ENCODE results near the gene CDK2AP2. TPM values are rescaled to one million over a fixed set of nuclear protein-coding genes. Genes with fewer than 3 reads are reported as not detected.
"Not testable (repeated sequence)": the region's sequence is repeated elsewhere in the genome, so short reads cannot be mapped to it uniquely, and the experiment has no call there.

Gene CDK2AP2
- polyA plus RNA-seq, 4 donors, result 34.0 to 68.5 (median 55.9) TPM

- DNase-seq (ENCODE audit: low read depth in 4 of 4, low spot score in 2 of 4), result no peak
These were observed 39.6 kb downstream of the CDK2AP2 start for GRCh38 chr11:67468456-67468758.

DNA sequence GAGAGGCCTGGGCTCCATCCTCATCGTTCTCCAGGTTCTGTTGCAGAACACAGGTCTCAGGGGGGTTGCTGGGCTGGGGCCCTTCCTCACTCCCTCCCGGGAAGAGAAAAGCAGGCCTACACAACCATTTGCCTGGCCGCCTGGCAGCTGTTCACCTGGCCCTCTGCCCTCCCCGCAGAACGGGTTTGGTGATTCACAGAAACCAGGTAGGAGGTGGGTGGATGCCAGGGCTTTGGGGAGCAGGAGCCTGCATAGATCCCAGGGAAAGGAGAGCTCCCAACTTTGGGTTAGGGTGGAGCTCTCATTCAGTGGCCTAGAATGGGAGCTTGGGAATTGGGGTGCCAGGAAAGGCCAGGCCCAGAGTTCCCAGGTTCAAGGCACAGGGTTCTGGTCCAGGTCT is 39.9 kb downstream of the CDK2AP2 start:
- DNase-seq (ENCODE audit: low read depth in 4 of 4, low spot score in 2 of 4), result no peak

- no peak for DNase-seq (ENCODE audit: low read depth in 4 of 4, low spot score in 2 of 4)
These were observed 40.8 kb downstream of the CDK2AP2 start for GRCh38 chr11:67466962-67467771.

GRCh38 chr11:67466367-67466766 is 41.6 kb downstream of the CDK2AP2 start:
- DNase-seq (ENCODE audit: low read depth in 4 of 4, low spot score in 2 of 4), result no peak

DNA sequence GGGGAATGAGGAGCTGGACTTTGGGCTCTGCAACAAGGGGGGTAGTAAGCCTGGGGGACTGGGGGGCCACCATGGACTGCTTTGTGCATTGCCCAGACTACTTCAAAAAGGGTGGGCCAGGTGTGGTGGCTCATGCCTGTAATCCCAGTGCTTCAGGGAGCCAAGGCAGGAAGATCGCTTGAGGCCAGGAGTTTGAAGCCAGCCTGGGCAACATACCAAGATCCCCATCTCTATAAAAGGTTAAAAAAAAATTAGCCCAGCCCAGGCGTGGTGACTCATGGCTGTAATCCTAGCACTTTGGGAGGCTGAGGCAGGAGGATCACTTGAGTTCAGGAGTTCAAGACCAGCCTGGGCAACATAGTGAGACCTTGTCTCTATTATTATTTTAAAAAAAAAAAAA is 42.4 kb downstream of the CDK2AP2 start:
- not testable (repeated sequence) for DNase-seq (ENCODE audit: low read depth in 4 of 4, low spot score in 2 of 4)

DNA sequence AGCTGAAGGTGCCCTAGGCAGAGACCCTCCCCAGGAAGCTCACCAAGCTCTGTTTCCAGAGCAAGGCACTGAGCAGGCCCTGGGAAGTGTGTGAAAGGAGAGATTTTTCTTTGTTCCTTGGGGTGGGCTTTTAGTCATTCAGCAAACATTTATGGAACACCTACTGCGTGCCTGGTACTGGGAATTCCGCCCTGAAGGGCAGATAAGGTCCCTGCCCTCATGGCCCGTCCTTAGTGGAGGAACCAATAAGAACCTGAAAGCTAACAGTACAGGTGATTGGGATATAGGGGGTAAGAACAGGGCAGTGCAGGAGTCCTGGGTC is 42.8 kb downstream of the CDK2AP2 start:
- no peak for DNase-seq (ENCODE audit: low read depth in 4 of 4, low spot score in 2 of 4)

DNA sequence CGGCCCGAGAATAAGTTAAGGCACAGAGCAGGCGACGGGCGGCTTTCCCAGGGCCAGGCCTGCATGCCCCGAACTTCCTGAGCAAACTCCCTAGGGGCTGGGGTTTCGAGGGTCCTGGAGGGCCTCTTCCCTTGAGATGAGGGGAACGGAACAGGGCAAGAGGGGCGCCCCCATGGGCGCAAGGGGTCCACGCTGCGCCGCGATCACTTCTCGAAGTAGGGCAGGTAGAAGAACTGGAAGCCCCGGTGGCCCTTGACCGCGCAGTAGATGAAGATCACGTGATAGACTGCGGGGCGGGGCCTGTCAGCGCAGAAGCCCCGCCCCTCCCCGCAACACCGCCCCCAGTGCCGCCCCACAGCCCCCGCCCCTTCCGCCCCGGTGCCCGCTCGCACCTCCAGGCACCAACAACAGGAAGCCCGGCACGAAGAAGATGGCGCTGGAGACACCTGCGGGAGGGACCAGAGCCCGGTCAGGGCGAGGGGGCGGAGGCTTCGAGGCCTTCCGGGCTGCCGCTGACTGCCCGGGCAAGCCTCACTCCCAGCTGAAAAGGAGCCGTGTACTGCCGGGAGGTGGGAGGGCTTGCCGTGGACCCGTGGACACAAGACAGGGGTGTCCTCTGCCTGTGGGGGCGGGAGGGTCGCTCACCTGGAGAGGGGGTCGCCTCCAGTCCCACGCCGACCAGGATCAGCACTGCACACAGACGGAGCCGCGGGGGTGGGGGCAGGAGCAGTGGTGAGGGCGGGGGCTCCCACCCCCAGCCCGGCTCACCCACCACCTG is 43.4 kb downstream of the CDK2AP2 start:
- peak; percentile 29 to 70 (median 61) for DNase-seq (ENCODE audit: low read depth in 4 of 4, low spot score in 2 of 4)

GRCh38 chr11:67463680-67464410 is 44.1 kb downstream of the CDK2AP2 start:
- DNase-seq (ENCODE audit: low read depth in 4 of 4, low spot score in 2 of 4), result no peak

DNA sequence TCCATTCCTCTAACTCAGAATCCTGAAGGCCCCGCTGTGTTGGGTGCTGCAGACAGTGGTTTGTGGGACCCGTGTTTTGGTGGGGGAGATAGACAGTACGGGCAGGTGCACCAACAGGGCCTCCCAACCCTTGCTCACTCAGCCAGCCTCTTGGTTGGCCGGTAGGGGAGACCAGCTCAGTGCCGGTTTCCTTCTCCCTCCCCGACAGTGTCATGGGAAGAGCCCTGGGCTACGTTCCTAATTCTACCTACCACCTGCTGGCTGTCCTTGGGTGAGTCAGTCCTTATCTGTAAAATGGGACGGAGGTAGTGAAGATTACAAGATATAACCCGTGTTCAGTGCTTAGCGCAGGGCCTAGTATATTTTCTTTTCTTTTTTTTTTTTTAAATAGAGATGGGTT is 44.8 kb downstream of the CDK2AP2 start:
- DNase-seq (ENCODE audit: low read depth in 4 of 4, low spot score in 2 of 4), result no peak

DNA sequence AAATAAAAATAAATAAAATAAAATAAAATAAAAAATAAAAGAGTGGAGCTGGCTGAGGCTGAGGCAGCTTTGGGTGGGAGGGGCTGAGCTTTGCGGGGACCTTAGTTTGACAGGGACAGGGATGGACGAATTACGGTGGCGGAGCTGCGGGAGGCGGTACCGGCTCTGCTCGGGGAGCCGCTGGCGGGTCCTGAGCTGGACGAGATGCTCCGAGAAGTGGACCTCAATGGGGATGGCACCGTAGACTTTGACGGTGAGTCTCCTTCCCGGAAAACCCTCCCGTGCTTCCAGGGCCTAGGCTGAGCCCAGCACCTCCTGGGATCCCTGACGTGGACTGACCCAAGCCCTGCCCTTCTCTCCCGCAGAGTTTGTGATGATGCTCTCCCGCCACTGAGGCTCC is 49.7 kb downstream of the CDK2AP2 start:
- DNase-seq (ENCODE audit: low read depth in 4 of 4, low spot score in 2 of 4), result no peak

- no peak for DNase-seq (ENCODE audit: low read depth in 4 of 4, low spot score in 2 of 4)
These were observed 50.5 kb downstream of the CDK2AP2 start for GRCh38 chr11:67457453-67457852.

Other genes with a start within 250 kb of the CDK2AP2 start
- gene GRK2, start 241.7 kb downstream of the CDK2AP2 start, polyA plus RNA-seq (ENCODE audit: insufficient read length in 4 of 4), result 10 to 100 TPM; 51.5 to 68.7 (median 53.0) TPM
- gene ANKRD13D, start 218.9 kb downstream of the CDK2AP2 start, polyA plus RNA-seq (ENCODE audit: insufficient read length in 4 of 4), result 10 to 100 TPM; 17.4 to 60.8 (median 40.3) TPM
- gene SSH3, start 204.6 kb downstream of the CDK2AP2 start, polyA plus RNA-seq (ENCODE audit: insufficient read length in 4 of 4), result 10 to 100 TPM; 17.4 to 37.5 (median 28.5) TPM
- gene POLD4, start 154.6 kb downstream of the CDK2AP2 start, polyA plus RNA-seq (ENCODE audit: insufficient read length in 4 of 4), result 10 to 100 TPM; 18.8 to 40.4 (median 33.4) TPM
- 1 to 10 TPM; 4.9 to 9.2 (median 5.8) TPM for gene CLCF1, start 134.6 kb downstream of the CDK2AP2 start, polyA plus RNA-seq (ENCODE audit: insufficient read length in 4 of 4)
- gene RAD9A, start 116.2 kb downstream of the CDK2AP2 start, polyA plus RNA-seq (ENCODE audit: insufficient read length in 4 of 4), result 10 to 100 TPM; 16.7 to 34.8 (median 28.9) TPM
- gene PPP1CA, start 106.3 kb downstream of the CDK2AP2 start, polyA plus RNA-seq (ENCODE audit: insufficient read length in 4 of 4), result 100 to 1,000 TPM; 150 to 187 (median 162) TPM
- gene TBC1D10C, start 104.1 kb downstream of the CDK2AP2 start, polyA plus RNA-seq (ENCODE audit: insufficient read length in 4 of 4), result 10 to 100 TPM in 2 of 4 donors, 1 to 10 TPM in 2; 3.0 to 11.7 (median 6.7) TPM
- gene CARNS1, start 92.5 kb downstream of the CDK2AP2 start, polyA plus RNA-seq (ENCODE audit: insufficient read length in 4 of 4), result 1 to 10 TPM; 1.3 to 5.0 (median 3.1) TPM
- gene RPS6KB2, start 79.7 kb downstream of the CDK2AP2 start, polyA plus RNA-seq (ENCODE audit: insufficient read length in 4 of 4), result 10 to 100 TPM; 40.5 to 48.6 (median 44.9) TPM
- gene PTPRCAP, start 70.5 kb downstream of the CDK2AP2 start, polyA plus RNA-seq (ENCODE audit: insufficient read length in 4 of 4), result 1 to 10 TPM; 1.3 to 2.5 (median 2.2) TPM
- gene CORO1B, start 64.7 kb downstream of the CDK2AP2 start, polyA plus RNA-seq (ENCODE audit: insufficient read length in 4 of 4), result 10 to 100 TPM; 57.9 to 94.3 (median 77.1) TPM
- gene GPR152, start 55.4 kb downstream of the CDK2AP2 start, polyA plus RNA-seq (ENCODE audit: insufficient read length in 4 of 4), result under 1 TPM in 1 of 4 donors, not detected in 3; 0.09 TPM
- 1 to 10 TPM in 2 of 4 donors, under 1 TPM in 2; 0.35 to 1.9 (median 0.93) TPM for gene CABP4, start 52.8 kb downstream of the CDK2AP2 start, polyA plus RNA-seq (ENCODE audit: insufficient read length in 4 of 4)
- gene TMEM134, start 38.9 kb downstream of the CDK2AP2 start, polyA plus RNA-seq (ENCODE audit: insufficient read length in 4 of 4), result 10 to 100 TPM; 41.7 to 80.2 (median 64.6) TPM
- 10 to 100 TPM; 58.4 to 79.5 (median 70.7) TPM for gene AIP, start 25.1 kb downstream of the CDK2AP2 start, polyA plus RNA-seq (ENCODE audit: insufficient read length in 4 of 4)
- gene PITPNM1, start 2.8 kb downstream of the CDK2AP2 start, polyA plus RNA-seq (ENCODE audit: insufficient read length in 4 of 4), result 10 to 100 TPM; 27.5 to 41.0 (median 37.8) TPM
- gene CABP2, start 15.3 kb upstream of the CDK2AP2 start, polyA plus RNA-seq (ENCODE audit: insufficient read length in 4 of 4), result under 1 TPM; 0.30 to 0.68 (median 0.33) TPM
- 100 to 1,000 TPM; 694 to 850 (median 763) TPM for gene GSTP1, start 75.7 kb upstream of the CDK2AP2 start, polyA plus RNA-seq (ENCODE audit: insufficient read length in 4 of 4)
- gene NDUFV1, start 98.8 kb upstream of the CDK2AP2 start, polyA plus RNA-seq (ENCODE audit: insufficient read length in 4 of 4), result 100 to 1,000 TPM; 154 to 243 (median 225) TPM
- 1 to 10 TPM; 3.7 to 7.7 (median 6.6) TPM for gene NUDT8, start 121.8 kb upstream of the CDK2AP2 start, polyA plus RNA-seq (ENCODE audit: insufficient read length in 4 of 4)
- gene TBX10, start 131.6 kb upstream of the CDK2AP2 start, polyA plus RNA-seq (ENCODE audit: insufficient read length in 4 of 4), result under 1 TPM in 2 of 4 donors, not detected in 2; 0.22 TPM
- 10 to 100 TPM; 21.9 to 32.3 (median 27.4) TPM for gene ACY3, start 142.6 kb upstream of the CDK2AP2 start, polyA plus RNA-seq (ENCODE audit: insufficient read length in 4 of 4)
- 1 to 10 TPM; 1.9 to 5.4 (median 2.3) TPM for gene ALDH3B2, start 166.5 kb upstream of the CDK2AP2 start, polyA plus RNA-seq (ENCODE audit: insufficient read length in 4 of 4)

Data from left renal cortex interstitium (tissue), 4 donors.